Body of pancreas (tissue), 4 donors: ENCODE results near the gene SORCS2. TPM values are rescaled to one million over a fixed set of nuclear protein-coding genes. Genes with fewer than 3 reads are reported as not detected.

Source experiments
- ATAC-seq: fragments of 150-250 bp; one replicate; pipeline ENCODE4 v1.9.1; 2016
- DNase-seq, 4 donors: peaks; one replicate each; pipeline ENCODE4 v3.0.0-alpha.2; 2019
- H3K27ac ChIP-seq, 4 donors: fragments of 200-600 bp; sonication (generic); 1 replicate in 3 of 4; 2 replicates in 1 of 4; pipeline versions ENCODE4 v1.5.1 to v1.6.1; 2016 to 2019; ENCODE audit warnings: mild to moderate bottlenecking in 1 of 4, mixed read lengths in 1 of 4, moderate library complexity in 1 of 4
- H3K27me3 ChIP-seq, 2 donors: fragments of 200-600 bp; sonication (generic); one replicate each; pipeline ENCODE4 v1.6.0; 2016; ENCODE audit warnings: mild to moderate bottlenecking in 1 of 2
- H3K36me3 ChIP-seq, 2 donors: fragments of 200-600 bp; sonication (generic); replicated peaks in 1 of 2; 2 replicates each; pipeline ENCODE4 v1.5.1; 2016; ENCODE audit warnings: low read depth in 2 of 2; ENCODE audit not compliant: insufficient read depth in 1 of 2
- H3K4me1 ChIP-seq: fragments of 200-600 bp; sonication (generic); one replicate; pipeline ENCODE4 v1.6.0; 2016
- H3K4me3 ChIP-seq, 2 donors: fragments of 200-600 bp; sonication (generic); 1 replicate in 1 of 2; 2 replicates in 1 of 2; pipeline ENCODE4 v1.5.1; 2016 to 2019
- H3K9me3 ChIP-seq, 3 donors: fragments of 200-600 bp; sonication (generic); 1 replicate in 2 of 3; 2 replicates in 1 of 3; pipeline ENCODE4 v1.5.1; 2016
- CTCF ChIP-seq, 7 experiments: fragments of 450-650 bp in 4 of 7; fragments of 200-600 bp in 3 of 7; sonication (generic) in 3 of 7; IDR thresholded peaks; one replicate each; pipeline ENCODE4 v1.5.1; 2016 to 2019; ENCODE audit warnings: antibody characterized with exemption in 7 of 7
- POLR2A ChIP-seq, 3 donors: fragments of 450-650 bp; IDR thresholded peaks; one replicate each; pipeline ENCODE4 v1.6.1; 2016; ENCODE audit warnings: antibody characterized with exemption in 3 of 3, mild to moderate bottlenecking in 2 of 3
- WGBS, 2 donors: methylation state at CpG; one replicate each; pipeline ENCODE4 v1.1.5; 2017; 5-methylcytosine and 5-hydroxymethylcytosine counted together
- intact Hi-C: fragments of 100-400 bp; cut with DNase I; formaldehyde crosslinking; loops from one replicate; pipeline ENCODE4 v1.15.1; 2023
- total RNA-seq, 2 donors: library from RNA; depleted of rRNA; stranded (reverse); fragments of >200 nt; gene quantifications; one replicate each; pipeline ENCODE4 v1.1.0, GENCODE V29; 2016

Gene SORCS2
- total RNA-seq, 2 donors from 2014 or later, result 0.26 to 0.33 TPM

GRCh38 chr4:7323461-7323871, 131.1 kb downstream of the SORCS2 start:
- 66 to 81% methylated on average over 5 of the region's 5 CpGs for WGBS, 2 donors
- TF ChIP-seq CTCF (IDR thresholded peaks at IDR 0.05) (no peak), POLR2A (IDR thresholded peaks at IDR 0.05) (no peak)
- intact Hi-C loops, result no loop called here

DNA sequence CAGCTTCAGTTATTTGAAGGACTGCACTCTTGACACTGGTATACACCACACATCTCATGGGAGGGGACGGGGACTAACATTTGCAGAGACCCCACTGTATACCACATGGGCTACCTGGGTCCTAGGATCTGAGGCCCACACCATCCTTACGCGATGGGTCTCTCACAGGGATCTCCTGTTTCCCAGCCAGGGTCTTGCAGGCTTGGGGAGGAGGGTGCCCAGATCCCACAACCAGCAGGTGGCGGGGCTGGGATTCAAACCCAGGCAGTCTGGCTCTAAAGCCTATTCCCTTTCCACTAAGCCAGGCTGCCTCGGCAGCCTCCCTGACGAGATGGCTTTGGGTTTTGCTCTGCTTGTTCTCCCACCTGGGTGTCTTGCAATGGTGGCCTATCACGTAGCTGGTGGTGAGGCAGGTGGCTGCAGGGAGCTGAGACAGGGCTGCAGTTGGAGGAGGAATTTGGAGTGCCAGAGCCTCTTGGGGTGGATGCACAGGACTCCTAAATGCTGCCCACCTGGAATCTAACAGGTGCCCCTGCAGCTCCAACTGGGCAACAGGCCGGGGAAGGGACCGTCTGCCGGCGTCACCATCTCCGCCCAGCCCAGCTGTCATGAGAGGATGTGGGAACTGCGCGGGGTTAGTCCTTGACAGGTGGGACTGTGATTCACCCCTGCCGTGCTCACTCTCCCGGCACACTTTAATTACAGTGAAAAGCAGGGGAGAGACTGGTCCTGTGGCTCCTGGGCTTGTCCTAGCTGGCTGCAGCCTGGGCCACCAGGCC, 131.7 kb downstream of the SORCS2 start:
- 53 to 61% methylated on average over 7 to 16 of the region's 16 CpGs for WGBS, 2 donors
- no peak for ATAC-seq
- intact Hi-C loops, result no loop called here

More at GRCh38 chr4:7323461-7323871, 131.1 kb downstream of the SORCS2 start:
- Histone ChIP-seq H3K9me3 (no peaks in the 10 kb centered on the region), H3K4me1 (no peaks in the 10 kb centered on the region), H3K4me3 (no peak overlapping the region), H3K27ac (no peak overlapping the region), H3K27me3 (no peaks in the 10 kb centered on the region), H3K36me3 (no peaks in the 10 kb centered on the region)
- DNase-seq (no peak), ATAC-seq (no peak)

GRCh38 chr4:7324651-7325121, 132.3 kb downstream of the SORCS2 start:
- no peaks in the 10 kb centered on the region for H3K9me3 ChIP-seq
- H3K27me3 ChIP-seq, result no peaks in the 10 kb centered on the region
- ATAC-seq, result no peak
- TF ChIP-seq CTCF (IDR thresholded peaks at IDR 0.05) (no peak), POLR2A (IDR thresholded peaks at IDR 0.05) (no peak)
- no peak for DNase-seq
- no peaks in the 10 kb centered on the region for H3K4me1 ChIP-seq
- H3K27ac ChIP-seq, result no peak overlapping the region
- intact Hi-C loops, result no loop called here
- H3K36me3 ChIP-seq, result no peaks in the 10 kb centered on the region
- no peak overlapping the region for H3K4me3 ChIP-seq
- 49 to 56% methylated on average over 8 to 13 of the region's 13 CpGs for WGBS, 2 donors

More for the DNA sequence above, 131.7 kb downstream of the SORCS2 start:
- Histone ChIP-seq H3K4me1 (no peaks in the 10 kb centered on the region), H3K27ac (no peak overlapping the region), H3K36me3 (no peaks in the 10 kb centered on the region), H3K27me3 (no peaks in the 10 kb centered on the region), H3K4me3 (no peak overlapping the region), H3K9me3 (no peaks in the 10 kb centered on the region)
- TF ChIP-seq POLR2A (IDR thresholded peaks at IDR 0.05) (no peak), CTCF (IDR thresholded peaks at IDR 0.05) (no peak)
- DNase-seq, result no peak

- no peak for TF ChIP-seq CTCF (IDR thresholded peaks at IDR 0.05)
- 66 to 79% methylated on average over 12 to 13 of the region's 13 CpGs for WGBS, 2 donors
- H3K4me3 ChIP-seq, result no peak overlapping the region
- intact Hi-C loops, result no loop called here
- no peak for DNase-seq
- H3K36me3 ChIP-seq, result no peaks in the 10 kb centered on the region
- no peak for ATAC-seq
- no peaks in the 10 kb centered on the region for H3K27me3 ChIP-seq
- no peaks in the 10 kb centered on the region for H3K4me1 ChIP-seq
- H3K27ac ChIP-seq, result no peak overlapping the region
- H3K9me3 ChIP-seq, result no peaks in the 10 kb centered on the region
These were observed 133.2 kb downstream of the SORCS2 start for GRCh38 chr4:7325541-7325940.

GRCh38 chr4:7326306-7326692, 134.0 kb downstream of the SORCS2 start:
- ATAC-seq, result no peak
- H3K27me3 ChIP-seq, result no peaks in the 10 kb centered on the region
- H3K4me3 ChIP-seq, result no peak overlapping the region
- H3K4me1 ChIP-seq, result no peaks in the 10 kb centered on the region
- H3K27ac ChIP-seq, result no peak overlapping the region
- TF ChIP-seq CTCF (IDR thresholded peaks at IDR 0.05), result no peak
- no peak for TF ChIP-seq POLR2A (IDR thresholded peaks at IDR 0.05)
- no peak for DNase-seq
- WGBS, 2 donors, result 68 to 73% methylated on average over 3 to 12 of the region's 12 CpGs
- intact Hi-C loops, result no loop called here
- H3K36me3 ChIP-seq, result no peaks in the 10 kb centered on the region
- no peaks in the 10 kb centered on the region for H3K9me3 ChIP-seq
